HUES64 (cell line): ENCODE data around the gene IFNB1.

Source experiments
- H3K27ac ChIP-seq: 2 replicates; pipeline ENCODE4 v1.7.0; 2013; ENCODE audit warnings: low read depth, low read length, inconsistent platforms
- H3K27me3 ChIP-seq: 2 replicates; pipeline ENCODE4 v1.6.1; 2013; ENCODE audit warnings: mild to moderate bottlenecking, low read length; ENCODE audit not compliant: insufficient read depth
- H3K36me3 ChIP-seq: 2 replicates; pipeline ENCODE4 v1.6.1; 2013; ENCODE audit warnings: mild to moderate bottlenecking, low read length; ENCODE audit not compliant: insufficient read depth
- H3K4me1 ChIP-seq: 2 replicates; pipeline ENCODE4 v1.6.1; 2013; ENCODE audit warnings: mild to moderate bottlenecking, low read length, moderate library complexity; ENCODE audit not compliant: insufficient read depth
- H3K4me3 ChIP-seq: 2 replicates; pipeline ENCODE4 v1.5.1; 2013; ENCODE audit warnings: mild to moderate bottlenecking, low read length, moderate library complexity
- H3K9ac ChIP-seq: 2 replicates; pipeline ENCODE4 v1.6.1; 2013; ENCODE audit warnings: mild to moderate bottlenecking, low read depth, low read length
- H3K9me3 ChIP-seq: 2 replicates; pipeline ENCODE4 v1.6.1; 2013; ENCODE audit warnings: low read depth, low read length; ENCODE audit not compliant: insufficient read depth
- WGBS: fragments of 150-250, 120-280 bp; methylation state at CpG from one replicate; pipeline ENCODE4 v1.1.7; 2013; ENCODE audit warnings: missing lambda C conversion rate; 5-methylcytosine and 5-hydroxymethylcytosine counted together

IFNB1 gene

GRCh38 chr9:21096172-21096900, 18.6 kb upstream of the IFNB1 start:
- Histone ChIP-seq H3K4me1 (no peaks in the 10 kb centered on the region), H3K9me3 (no peaks in the 10 kb centered on the region), H3K9ac (no peak overlapping the region), H3K27me3 (no peaks in the 10 kb centered on the region), H3K36me3 (no peaks in the 10 kb centered on the region), H3K27ac (no peak overlapping the region), H3K4me3 (no peak overlapping the region)
- 81% methylated on average over 6 of the region's 6 CpGs for WGBS

- Histone ChIP-seq H3K4me3 (no peak overlapping the region), H3K4me1 (no peaks in the 10 kb centered on the region), H3K27me3 (no peaks in the 10 kb centered on the region), H3K36me3 (no peaks in the 10 kb centered on the region), H3K9me3 (no peaks in the 10 kb centered on the region), H3K27ac (no peak overlapping the region), H3K9ac (no peak overlapping the region)
Observed at GRCh38 chr9:21095561-21095960, 17.8 kb upstream of the IFNB1 start.

GRCh38 chr9:21086538-21086937, 8.8 kb upstream of the IFNB1 start:
- peaks cover 9% of the 10 kb centered on the region; the same call in 1 of the 2 replicates for H3K9me3 ChIP-seq
- no peak overlapping the region for H3K4me3 ChIP-seq
- H3K9ac ChIP-seq, result no peak overlapping the region
- no peak overlapping the region for H3K27ac ChIP-seq
- WGBS, result 95% methylated on average over 1 of the region's 1 CpG
- no peaks in the 10 kb centered on the region for H3K36me3 ChIP-seq
- no peaks in the 10 kb centered on the region for H3K4me1 ChIP-seq
- H3K27me3 ChIP-seq, result no peaks in the 10 kb centered on the region

- Histone ChIP-seq H3K4me1 (no peaks in the 10 kb centered on the region), H3K9me3 (peaks cover 9% of the 10 kb centered on the region; the same call in 1 of the 2 replicates), H3K27ac (no peak overlapping the region), H3K4me3 (no peak overlapping the region), H3K9ac (no peak overlapping the region), H3K36me3 (no peaks in the 10 kb centered on the region), H3K27me3 (no peaks in the 10 kb centered on the region)
- WGBS, result no CpG with 5 or more reads among the region's 1 CpG
Observed at GRCh38 chr9:21085005-21085404, 7.3 kb upstream of the IFNB1 start.

GRCh38 chr9:21084242-21084850, 6.6 kb upstream of the IFNB1 start:
- H3K4me3 ChIP-seq, result no peak overlapping the region
- H3K27ac ChIP-seq, result no peak overlapping the region
- no peaks in the 10 kb centered on the region for H3K27me3 ChIP-seq
- H3K4me1 ChIP-seq, result no peaks in the 10 kb centered on the region
- H3K9me3 ChIP-seq, result peaks cover 9% of the 10 kb centered on the region; the same call in 1 of the 2 replicates
- H3K9ac ChIP-seq, result no peak overlapping the region
- H3K36me3 ChIP-seq, result no peaks in the 10 kb centered on the region

GRCh38 chr9:21082671-21083070, 4.9 kb upstream of the IFNB1 start:
- Histone ChIP-seq H3K9me3 (peaks cover 9% of the 10 kb centered on the region; the same call in 1 of the 2 replicates), H3K4me3 (no peak overlapping the region), H3K9ac (no peak overlapping the region), H3K27ac (no peak overlapping the region), H3K4me1 (no peaks in the 10 kb centered on the region), H3K36me3 (no peaks in the 10 kb centered on the region), H3K27me3 (no peaks in the 10 kb centered on the region)
- WGBS, result 94% methylated on average over 3 of the region's 4 CpGs

GRCh38 chr9:21081999-21082398, 4.3 kb upstream of the IFNB1 start:
- H3K4me1 ChIP-seq, result no peaks in the 10 kb centered on the region
- H3K27me3 ChIP-seq, result no peaks in the 10 kb centered on the region
- WGBS, result 83% methylated on average over 4 of the region's 4 CpGs
- H3K4me3 ChIP-seq, result no peak overlapping the region
- H3K27ac ChIP-seq, result no peak overlapping the region
- no peak overlapping the region for H3K9ac ChIP-seq
- H3K9me3 ChIP-seq, result peaks cover 7% of the 10 kb centered on the region; the same call in 1 of the 2 replicates
- no peaks in the 10 kb centered on the region for H3K36me3 ChIP-seq

GRCh38 chr9:21081451-21081850, 3.7 kb upstream of the IFNB1 start:
- H3K9ac ChIP-seq, result no peak overlapping the region
- WGBS, result 89% methylated on average over 2 of the region's 2 CpGs
- H3K27ac ChIP-seq, result no peak overlapping the region
- H3K9me3 ChIP-seq, result peaks cover 3% of the 10 kb centered on the region; the same call in 1 of the 2 replicates
- H3K4me3 ChIP-seq, result no peak overlapping the region
- no peaks in the 10 kb centered on the region for H3K27me3 ChIP-seq
- no peaks in the 10 kb centered on the region for H3K36me3 ChIP-seq
- H3K4me1 ChIP-seq, result no peaks in the 10 kb centered on the region

GRCh38 chr9:21080793-21081192, 3.1 kb upstream of the IFNB1 start:
- Histone ChIP-seq H3K36me3 (no peaks in the 10 kb centered on the region), H3K4me1 (peaks cover under 1% of the 10 kb centered on the region; the same call in 1 of the 2 replicates), H3K4me3 (no peak overlapping the region), H3K27ac (no peak overlapping the region), H3K27me3 (no peaks in the 10 kb centered on the region), H3K9ac (no peak overlapping the region), H3K9me3 (no peaks in the 10 kb centered on the region)
- 100% methylated on average over 1 of the region's 1 CpG for WGBS

GRCh38 chr9:21078702-21079101, 960 bp upstream of the IFNB1 start:
- no peak overlapping the region for H3K27ac ChIP-seq
- H3K36me3 ChIP-seq, result no peaks in the 10 kb centered on the region
- no peak overlapping the region for H3K4me3 ChIP-seq
- no CpG with 5 or more reads among the region's 1 CpG for WGBS
- H3K9me3 ChIP-seq, result no peaks in the 10 kb centered on the region
- H3K4me1 ChIP-seq, result peaks cover 6% of the 10 kb centered on the region; the same call in 1 of the 2 replicates
- H3K9ac ChIP-seq, result no peak overlapping the region
- H3K27me3 ChIP-seq, result no peaks in the 10 kb centered on the region

GRCh38 chr9:21075484-21075883, 2.3 kb downstream of the IFNB1 start:
- Histone ChIP-seq H3K4me1 (peaks cover 13% of the 10 kb centered on the region), H3K4me3 (no peak overlapping the region), H3K36me3 (no peaks in the 10 kb centered on the region), H3K27ac (no peak overlapping the region), H3K27me3 (no peaks in the 10 kb centered on the region), H3K9me3 (no peaks in the 10 kb centered on the region), H3K9ac (no peak overlapping the region)
- WGBS, result 68% methylated on average over 3 of the region's 3 CpGs
